Tibial nerve (tissue), 3 donors: ENCODE measurements around the gene HCAR2.
"Not testable (repeated sequence)": the region's sequence is repeated elsewhere in the genome, so short reads cannot be mapped to it uniquely, and the experiment has no call there.

Experiments used
- CTCF ChIP-seq, 5 experiments: fragments of 200-600 bp in 3 of 5; fragments of 450-650 bp in 2 of 5; sonication (generic) in 3 of 5; IDR thresholded peaks; one replicate each; pipeline ENCODE4 v1.5.1; 2016 to 2019; ENCODE audit warnings: antibody characterized with exemption in 5 of 5, mild to moderate bottlenecking in 3 of 5, moderate library complexity in 2 of 5
- POLR2A ChIP-seq, 2 donors: fragments of 450-650 bp; IDR thresholded peaks; one replicate each; pipeline ENCODE4 v1.6.1; 2017; ENCODE audit warnings: antibody characterized with exemption in 2 of 2, mild to moderate bottlenecking in 2 of 2, moderate library complexity in 2 of 2

- not testable (repeated sequence) for TF ChIP-seq CTCF, POLR2A (IDR thresholded peaks at IDR 0.05)
These were observed 10.5 kb upstream of the HCAR2 start for GRCh38 chr12:122713491-122714188.
